Measurements from ENCODE around the gene GLUD1.
"Not testable (repeated sequence)": the region's sequence is repeated elsewhere in the genome, so short reads cannot be mapped to it uniquely, and the experiment has no call there.

The GLUD1 gene

DNA sequence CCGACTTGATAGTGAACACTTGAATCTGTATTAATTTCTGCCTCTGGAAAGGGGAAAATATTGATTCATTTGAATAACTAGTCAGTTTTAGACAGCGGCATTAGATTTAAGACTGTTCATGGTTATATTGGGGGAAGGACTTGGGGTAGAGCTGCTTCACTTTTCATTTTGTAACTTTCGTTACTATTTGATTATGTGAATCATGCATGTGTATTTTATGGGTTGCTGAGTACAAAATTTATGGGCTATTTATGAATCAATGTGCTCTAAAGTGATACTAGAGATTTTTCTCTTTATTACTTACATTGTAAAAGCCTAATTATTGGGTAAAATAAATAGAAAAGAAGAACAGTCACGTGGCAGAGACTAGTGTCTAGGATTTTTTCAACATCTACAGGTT, 4.9 kb downstream of the GLUD1 start:
- DNase-seq, result no peak

- DNase-seq, result no peak
Measured at GRCh38 chr10:87085537-87085936, 9.1 kb downstream of the GLUD1 start.

GRCh38 chr10:87084291-87084782, 10.3 kb downstream of the GLUD1 start:
- DNase-seq, result not testable (repeated sequence)

GRCh38 chr10:87083576-87084290, 10.9 kb downstream of the GLUD1 start:
- peak; percentile 21 for DNase-seq

DNA sequence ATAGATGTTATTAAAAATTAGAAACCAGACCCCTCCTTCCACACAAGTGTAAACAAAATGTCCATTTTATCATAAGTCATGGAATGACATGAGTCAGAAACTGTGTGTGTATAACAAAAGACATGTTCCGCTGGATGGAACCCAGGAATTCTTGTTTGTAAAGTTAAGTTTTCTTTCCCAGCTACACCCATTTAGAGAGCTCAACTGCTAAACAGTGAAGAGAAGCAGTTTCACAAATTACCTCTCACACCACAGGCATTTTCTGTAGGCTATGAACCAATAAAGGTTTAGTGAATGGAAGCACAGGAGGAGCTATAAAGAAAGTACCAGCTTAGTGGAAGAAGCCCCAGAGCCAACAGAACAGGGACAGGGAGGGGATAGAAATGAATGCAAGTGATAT, 12.4 kb downstream of the GLUD1 start:
- DNase-seq, result not testable (repeated sequence)

- DNase-seq, result not testable (repeated sequence)
Measured at GRCh38 chr10:87081574-87081973, 13.1 kb downstream of the GLUD1 start.

DNA sequence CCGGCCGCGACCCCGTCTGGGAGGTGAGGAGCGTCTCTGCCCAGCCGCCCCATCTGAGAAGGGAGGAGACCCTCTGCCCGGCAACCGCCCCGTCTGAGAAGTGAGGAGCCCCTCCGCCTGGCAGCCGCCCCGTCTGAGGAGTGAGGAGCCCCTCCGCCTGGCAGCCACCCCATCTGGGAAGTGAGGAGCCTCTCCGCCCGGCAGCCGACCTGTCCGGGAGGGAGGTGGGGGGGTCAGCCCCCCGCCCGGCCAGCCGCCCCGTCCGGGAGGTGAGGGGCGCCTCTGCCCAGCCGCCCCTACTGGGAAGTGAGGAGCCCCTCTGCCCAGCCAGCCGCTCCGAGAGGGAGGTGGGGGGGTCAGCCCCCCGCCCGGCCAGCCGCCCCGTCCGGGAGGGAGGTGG, 14.0 kb downstream of the GLUD1 start:
- DNase-seq, result not testable (repeated sequence)

DNA sequence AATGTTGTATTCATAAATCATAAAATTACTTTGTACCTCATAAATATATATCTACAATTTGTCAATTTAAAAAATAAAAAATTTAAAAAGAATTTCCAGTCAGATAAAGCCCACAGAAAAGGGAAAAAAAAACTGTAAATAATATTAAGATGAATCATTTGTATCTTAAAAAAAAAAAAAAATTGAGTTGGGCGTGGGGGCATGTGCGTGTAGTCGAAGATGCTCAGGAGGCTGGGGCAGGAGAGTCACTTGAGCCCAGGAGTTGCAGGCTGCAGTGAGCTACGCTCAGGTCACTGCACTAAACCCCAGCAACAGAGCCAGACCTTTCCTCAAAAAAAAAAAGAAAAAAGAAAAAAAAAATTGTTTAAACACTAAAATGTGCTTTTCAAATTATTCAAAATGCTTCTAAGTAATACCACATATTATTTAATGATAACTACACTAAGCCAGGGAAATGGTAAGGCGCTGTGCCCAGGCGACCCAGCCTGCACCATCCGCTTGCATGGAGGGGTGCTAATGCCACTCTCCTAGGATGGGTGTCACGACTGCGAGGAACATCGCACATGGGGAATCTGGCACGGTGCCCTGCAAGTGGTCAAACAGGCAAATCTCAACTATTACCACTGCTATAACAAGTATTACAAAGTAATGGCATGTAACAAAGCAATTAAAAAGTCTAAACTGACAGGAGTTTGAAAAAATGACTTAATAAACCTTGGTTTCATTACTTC, 15.4 kb downstream of the GLUD1 start:
- no peak for DNase-seq

- DNase-seq, result not testable (repeated sequence)
Measured at GRCh38 chr10:87076421-87076820, 18.2 kb downstream of the GLUD1 start.

DNA sequence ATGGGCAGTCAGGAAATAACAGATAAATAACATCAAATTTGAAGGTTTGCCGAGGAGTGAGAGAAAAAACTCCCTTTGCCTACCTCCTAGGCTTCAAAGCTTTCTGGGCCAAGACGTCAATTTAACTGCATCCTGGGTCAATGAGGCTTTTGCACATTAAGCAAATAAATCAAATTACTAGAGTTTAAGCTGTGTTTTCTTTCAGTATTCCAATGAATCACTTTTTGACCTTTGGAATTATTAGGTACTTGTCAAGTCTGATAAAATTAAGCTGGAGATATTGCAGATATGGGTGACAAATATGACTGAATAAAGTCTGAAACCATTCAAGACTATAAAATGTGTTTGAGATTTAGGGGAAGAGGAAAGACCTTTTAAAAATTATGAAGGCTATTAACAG, 22.2 kb downstream of the GLUD1 start:
- no peak for DNase-seq

DNA sequence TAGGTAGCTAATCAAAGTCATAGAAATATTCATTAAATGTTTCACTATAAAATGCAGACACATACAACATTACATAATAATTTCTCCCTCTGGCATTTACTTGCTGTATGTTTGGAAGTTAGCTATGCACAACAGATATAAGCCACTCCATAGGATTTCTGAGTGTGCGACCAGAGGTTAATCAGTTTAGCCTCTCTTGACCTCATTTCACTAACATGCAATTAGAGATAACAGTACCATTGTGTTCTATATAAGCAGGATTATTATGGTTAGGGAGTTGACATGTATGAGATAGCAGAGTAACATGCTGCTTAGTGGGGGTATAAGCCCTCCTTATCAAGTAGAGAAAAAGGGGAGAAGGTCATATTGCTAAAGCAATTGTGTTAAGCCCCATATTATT, 26.4 kb downstream of the GLUD1 start:
- DNase-seq, result no peak

DNA sequence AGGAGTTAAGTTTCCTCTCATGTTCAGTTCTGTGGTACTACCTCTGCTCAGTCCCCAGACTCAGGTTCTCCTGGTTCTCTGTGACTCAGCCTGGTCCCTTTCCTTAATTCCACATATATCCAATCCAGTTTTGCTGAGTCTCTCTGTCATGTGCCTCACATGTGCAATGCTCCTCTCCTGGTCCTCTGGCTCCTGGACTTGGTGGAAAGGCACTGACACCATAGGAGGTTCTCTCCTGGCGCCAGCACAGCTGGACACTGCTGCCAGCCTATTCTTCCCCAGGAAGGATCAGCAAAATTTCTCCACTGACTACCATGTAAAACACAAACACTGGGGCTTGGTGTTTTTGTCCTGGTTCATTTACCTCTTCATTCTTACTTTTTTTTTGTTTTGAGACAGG, 27.8 kb downstream of the GLUD1 start:
- DNase-seq, result no peak

DNA sequence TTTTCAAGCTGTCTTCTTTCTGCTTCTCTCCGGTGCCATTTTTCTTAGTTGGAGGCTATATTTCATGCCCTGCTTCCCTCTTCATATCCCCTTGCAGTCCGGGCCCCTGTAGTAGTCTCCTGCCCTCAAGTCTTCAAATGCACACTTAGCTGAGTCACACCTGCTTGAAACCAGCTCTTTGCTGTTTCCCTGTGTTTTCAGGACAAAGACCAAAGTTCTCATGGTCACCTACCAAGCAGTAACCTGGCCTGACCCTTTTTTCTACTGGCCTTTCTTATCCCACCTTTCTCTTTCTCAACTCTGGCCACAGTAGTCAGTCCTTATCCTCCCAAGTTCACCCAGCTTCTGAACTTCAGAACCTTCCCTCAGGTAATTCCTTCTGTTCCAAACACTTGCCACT, 28.5 kb downstream of the GLUD1 start:
- no peak for DNase-seq

GRCh38 chr10:87064651-87065050, 30.0 kb downstream of the GLUD1 start:
- no peak for DNase-seq

DNA sequence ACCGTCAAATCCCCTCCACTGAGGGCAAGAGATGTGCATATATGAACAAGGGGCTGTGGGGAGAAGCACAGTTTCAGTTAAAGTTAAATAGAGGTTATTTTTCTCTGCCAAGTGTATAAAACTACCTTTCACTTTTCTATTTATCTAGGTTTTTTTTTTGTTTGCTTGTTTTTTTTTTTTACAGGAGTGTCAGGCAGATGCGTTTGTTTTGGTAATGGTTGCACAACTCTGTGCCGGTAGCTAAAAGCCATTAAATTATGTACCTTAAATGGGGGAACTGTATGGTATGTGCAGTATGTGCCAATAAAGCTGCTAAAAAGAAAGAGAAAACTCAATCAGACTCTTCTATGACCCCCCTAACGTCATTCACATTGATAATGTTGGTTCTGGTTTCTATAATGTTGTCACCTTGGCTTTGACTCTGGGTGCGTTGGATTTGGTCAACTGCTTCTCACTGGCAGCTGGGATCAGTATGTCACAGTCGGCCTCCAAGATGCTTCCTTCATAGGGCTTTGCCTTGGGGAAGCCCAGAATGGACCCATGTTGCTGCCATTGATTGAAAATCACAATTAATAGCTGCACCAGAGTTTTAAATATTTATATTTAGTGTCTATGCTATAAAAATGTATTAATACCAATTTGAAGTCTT, 34.2 kb downstream of the GLUD1 start:
- no peak for DNase-seq

- DNase-seq, result no peak
Measured at GRCh38 chr10:87059401-87059800, 35.2 kb downstream of the GLUD1 start.

DNA sequence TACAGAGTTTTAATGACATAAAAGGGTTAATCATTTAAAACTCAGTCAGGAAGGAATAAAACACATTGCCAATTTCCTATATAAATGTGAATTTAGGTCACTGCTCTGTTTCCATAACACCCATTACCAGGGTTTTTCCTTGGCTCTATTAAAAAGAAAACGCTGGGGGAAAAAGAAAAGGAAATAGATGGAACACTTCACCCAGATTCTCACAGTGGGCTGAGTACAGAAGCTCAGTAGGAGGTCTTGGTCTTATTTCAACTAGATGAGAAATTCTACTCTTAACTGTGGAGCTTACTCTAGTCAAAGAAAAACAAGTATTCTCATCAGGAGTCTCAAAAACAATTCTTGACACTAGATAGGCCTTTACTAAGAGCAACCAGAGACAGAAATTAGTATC, 36.5 kb downstream of the GLUD1 start:
- DNase-seq, result no peak

DNA sequence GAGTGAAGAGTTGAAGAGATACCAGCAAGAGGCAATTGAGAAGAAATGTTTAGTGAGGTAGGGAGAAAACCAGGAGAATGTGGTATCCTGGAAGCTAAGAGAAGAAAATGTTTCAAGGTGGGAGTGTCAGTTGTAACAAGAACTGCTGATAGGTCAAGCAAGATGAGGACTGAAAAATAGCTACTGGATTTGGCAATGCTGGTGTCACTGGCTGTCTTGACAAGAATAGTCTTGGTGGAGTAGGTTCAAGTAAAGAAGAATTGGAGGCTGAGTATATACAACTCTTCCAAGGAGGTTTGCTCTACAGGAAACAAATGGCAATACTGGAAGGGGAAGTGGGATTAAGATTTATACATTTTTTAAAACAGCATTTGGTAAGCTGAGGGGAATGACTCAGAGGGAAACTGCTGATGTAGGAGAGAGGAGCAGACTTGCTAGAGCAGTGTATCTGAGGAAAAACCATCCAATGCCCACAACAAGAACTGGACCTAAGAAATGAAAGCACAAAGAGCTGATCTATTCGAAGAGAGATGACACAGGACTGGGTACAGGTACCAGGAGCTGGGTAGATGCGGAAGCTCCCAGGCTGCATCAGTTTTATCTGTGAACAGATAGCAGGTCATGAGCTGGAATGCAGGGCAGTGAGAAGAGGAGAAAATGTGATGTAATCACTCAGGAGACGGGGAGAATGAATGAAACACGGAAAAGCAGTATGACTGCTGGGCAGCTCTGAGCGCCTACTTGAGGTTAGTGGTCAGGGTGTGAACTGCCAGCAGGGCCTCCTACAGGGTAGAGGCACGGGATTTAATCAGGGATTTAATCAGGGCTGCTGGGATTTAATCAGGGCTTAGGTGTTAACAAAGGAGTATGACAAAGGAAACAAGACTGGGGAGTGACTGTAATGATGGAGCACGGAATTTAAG, 40.0 kb downstream of the GLUD1 start:
- no peak for DNase-seq

- DNase-seq, result no peak
Measured at GRCh38 chr10:87053577-87054181, 41.0 kb downstream of the GLUD1 start.

DNA sequence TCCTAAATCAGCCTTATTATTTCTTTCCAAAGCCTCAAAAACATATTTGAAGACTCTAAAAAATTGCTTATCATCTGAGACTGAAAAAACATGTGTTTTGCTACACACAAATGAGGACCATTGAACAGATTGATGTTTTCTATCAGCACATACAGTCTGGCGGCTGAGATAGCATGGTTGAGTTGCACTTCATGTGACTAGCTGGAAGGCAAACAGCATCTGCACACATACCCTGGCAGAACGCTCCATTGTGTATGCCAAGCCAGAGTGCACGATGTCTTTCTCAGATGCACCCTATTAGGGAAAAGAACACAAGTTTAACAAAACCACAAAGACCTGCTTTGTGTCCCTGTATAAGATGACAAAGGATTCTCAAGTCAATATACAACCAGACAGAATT, 41.5 kb downstream of the GLUD1 start:
- no peak for DNase-seq

DNA sequence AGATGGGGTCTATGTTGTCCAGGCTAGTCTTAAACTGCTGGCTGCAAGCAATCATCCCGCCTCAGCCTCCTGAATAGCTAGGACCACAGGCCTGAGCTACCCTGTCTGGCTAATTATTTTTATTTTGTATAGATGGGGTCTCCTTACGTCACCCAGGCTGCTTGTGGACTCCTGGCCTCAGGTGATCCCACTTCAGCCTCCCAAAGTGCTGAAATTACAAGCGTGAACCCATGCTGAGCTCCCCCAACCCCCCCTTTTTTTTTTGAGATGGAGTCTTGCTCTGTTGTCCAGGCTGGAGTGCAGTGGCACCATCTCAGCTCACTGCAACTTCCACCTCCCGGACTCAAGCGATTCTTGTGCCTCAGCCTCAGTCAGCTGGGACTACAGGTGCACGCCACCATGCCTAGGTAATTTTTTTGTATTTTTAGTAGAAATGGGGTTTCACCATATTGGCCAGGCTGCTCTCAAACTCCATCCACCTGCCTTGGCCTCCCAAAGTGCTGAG, 49.2 kb downstream of the GLUD1 start:
- DNase-seq, result no peak

DNA sequence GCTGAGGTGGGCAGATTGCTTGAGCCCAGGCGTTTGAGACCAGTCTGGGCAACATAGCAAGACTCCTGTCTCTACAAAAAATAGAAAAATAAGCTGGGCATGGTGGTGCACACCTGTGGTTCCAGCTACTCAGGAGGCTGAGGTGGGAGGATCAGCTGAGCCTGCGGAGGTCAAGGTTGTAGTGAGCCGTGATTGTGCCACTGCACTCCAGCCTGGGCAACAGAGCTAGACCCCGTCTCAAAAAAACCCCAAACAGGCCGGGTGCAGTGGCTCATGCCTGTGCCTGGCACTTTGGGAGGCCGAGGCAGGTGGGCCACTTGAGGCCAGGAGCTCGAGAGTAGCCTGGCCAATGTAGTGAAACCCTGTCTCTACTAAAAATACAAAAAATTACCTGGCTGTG, 51.1 kb downstream of the GLUD1 start:
- not testable (repeated sequence) for DNase-seq

Data from activated naive CD4-positive, alpha-beta T cell treated with Interleukin-2 at 50 U/mL for 16 hours (primary cell).